Astrocyte of the cerebellum (primary cell): ENCODE measurements around the gene PRSS50.

Experiments used
- DNase-seq: peaks from one replicate; pipeline ENCODE4 v3.0.0-alpha.2; 2011; ENCODE audit warnings: low read depth
- H3K4me3 ChIP-seq: 2 replicates; pipeline ENCODE4 v1.5.1; 2011; ENCODE audit warnings: mild to moderate bottlenecking, low read depth, low read length, moderate library complexity
- CTCF ChIP-seq: IDR thresholded peaks from 2 replicates; pipeline ENCODE4 v1.5.1; 2012; ENCODE audit warnings: low read length, low read depth, moderate library complexity, mild to moderate bottlenecking; ENCODE audit errors: missing control alignments
- in situ Hi-C: cut with HindIII; loops from 2 replicates; pipeline ENCODE4 v1.10.0; 2017; ENCODE audit warnings: low sequenced_read_pairs

The PRSS50 gene

DNA sequence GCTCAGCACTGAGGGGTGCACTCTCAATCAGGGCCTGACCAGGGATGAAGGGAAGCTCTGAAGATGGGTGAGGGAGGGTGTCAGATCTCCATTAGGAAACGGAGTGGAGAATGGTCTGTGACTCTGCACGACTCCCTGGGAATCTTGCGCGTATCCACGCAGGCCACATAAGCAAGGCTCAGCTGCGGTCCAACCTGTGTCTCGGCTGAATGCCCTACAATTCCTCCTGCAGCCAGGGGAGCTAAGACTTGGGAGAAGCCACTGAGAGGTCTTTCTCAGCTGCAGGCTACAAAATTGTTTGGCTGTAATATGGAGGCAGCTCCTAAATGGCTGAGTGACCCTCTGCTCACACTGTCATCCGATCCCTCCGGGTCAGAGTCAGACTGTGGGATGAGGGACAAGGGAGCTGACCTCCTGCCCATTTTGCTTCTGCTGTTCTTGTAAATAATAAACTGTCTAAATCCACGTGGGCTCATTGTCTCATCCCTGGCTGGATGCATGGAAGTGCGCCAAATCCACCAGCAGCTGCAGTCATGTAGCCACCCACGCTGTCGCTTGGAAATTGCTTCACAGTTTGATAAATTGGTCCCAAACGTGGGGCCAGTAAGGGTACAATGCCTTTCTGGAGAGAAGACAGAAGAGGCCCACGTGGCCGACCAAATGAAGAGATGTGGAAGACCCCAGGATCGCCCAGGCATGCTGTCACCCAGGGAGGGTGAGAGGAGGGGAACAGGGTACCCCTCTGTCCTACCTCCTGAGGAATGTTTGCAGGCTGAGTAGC is 54.7 kb downstream of the PRSS50 start:
- in situ Hi-C loops = no loop called here
- DNase-seq = no peak
- H3K4me3 ChIP-seq = no peak overlapping the region
- no peak for TF ChIP-seq CTCF
